ENCODE measurements around the gene PPP2R5C. TPM values are rescaled to one million over a fixed set of nuclear protein-coding genes. Genes with fewer than 3 reads are reported as not detected.

PPP2R5C gene
- total RNA-seq, 1 experiment from 2014 or later = 93.0 TPM

GRCh38 chr14:101851183-101851582 lies 89.7 kb downstream of the PPP2R5C start:
- H4K20me1 ChIP-seq (ENCODE audit: control insufficient read depth, insufficient read depth, insufficient read length) = no peaks in the 10 kb centered on the region
- H3K4me1 ChIP-seq (ENCODE audit: insufficient read depth, low read length) = no peaks in the 10 kb centered on the region
- H3K9me3 ChIP-seq (ENCODE audit: control insufficient read depth, low read depth, low read length) = no peaks in the 10 kb centered on the region
- no CpG with 5 or more reads among the region's 3 CpGs for WGBS (ENCODE audit: extremely low coverage, insufficient read length, low lambda C conversion rate)
- Mint-ChIP-seq H3K4me1 (peaks cover 4 to 11% of the 10 kb centered on the region in 2 experiments), H3K9me3 (no peaks in the 10 kb centered on the region), H3K27me3 (ENCODE audit: low read depth) (no peaks in the 10 kb centered on the region), H3K4me3 (no peak overlapping the region), H3K27ac (no peak overlapping the region), H3K36me3 (ENCODE audit: insufficient read depth in 1 of 3, low read depth in 3 of 3) (no peaks in the 10 kb centered on the region)
- no peak overlapping the region for H3K4me2 ChIP-seq (ENCODE audit: insufficient read depth, insufficient read length, low read length)
- H3K23ac ChIP-seq (ENCODE audit: insufficient read length, low read depth, low read length) = no peak overlapping the region
- H2BK120ac ChIP-seq (ENCODE audit: low read depth, low read length, poor library complexity, severe bottlenecking) = no peak overlapping the region
- no peak for TF ChIP-seq CTCF (conservative IDR thresholded peaks at IDR 0.05)
- no peak overlapping the region for H2AFZ ChIP-seq (ENCODE audit: low read length)
- no peak overlapping the region for H3K4ac ChIP-seq (ENCODE audit: low read depth, low read length)
- no peak overlapping the region for H4K5ac ChIP-seq (ENCODE audit: insufficient read length, low read depth, low read length)
- H2BK5ac ChIP-seq (ENCODE audit: insufficient read length, low read length) = no peak overlapping the region
- H3T11ph ChIP-seq (ENCODE audit: low read length) = no peak overlapping the region
- no peak overlapping the region for H4K91ac ChIP-seq (ENCODE audit: insufficient read length, low read depth, low read length)
- no peaks in the 10 kb centered on the region; the same call in 1 of the 2 replicates for H3K79me2 ChIP-seq (ENCODE audit: insufficient read depth, low read length)
- H2BK15ac ChIP-seq (ENCODE audit: low read depth, low read length) = no peak overlapping the region
- peaks cover 9% of the 10 kb centered on the region for H3K79me1 ChIP-seq (ENCODE audit: insufficient read depth, low read depth, low read length, poor library complexity, severe bottlenecking)
- H3K23me2 ChIP-seq (ENCODE audit: insufficient read length, low read depth, low read length, poor library complexity, severe bottlenecking) = no peaks in the 10 kb centered on the region
- no peak overlapping the region for H2BK20ac ChIP-seq (ENCODE audit: low read depth, low read length, poor library complexity, severe bottlenecking)
- H3K14ac ChIP-seq (ENCODE audit: insufficient read depth, low read length) = no peak overlapping the region
- H3K9ac ChIP-seq (ENCODE audit: extremely low read depth, insufficient read length, low read length) = no peak overlapping the region
- no peak overlapping the region for H3K27ac ChIP-seq (ENCODE audit: insufficient read length, low read depth, low read length)
- H3K18ac ChIP-seq (ENCODE audit: insufficient read length, low read depth, low read length) = no peak overlapping the region
- no peak overlapping the region for H2BK12ac ChIP-seq (ENCODE audit: insufficient read length, low read depth, low read length)
- H3K27me3 ChIP-seq (ENCODE audit: insufficient read depth, low read length) = no peaks in the 10 kb centered on the region
- no peak overlapping the region for H2AK5ac ChIP-seq (ENCODE audit: insufficient read length, low read length)
- DNase-seq = no peak
- H3K56ac ChIP-seq (ENCODE audit: insufficient read length, low read depth, low read length) = no peak overlapping the region
- H4K8ac ChIP-seq (replicated peaks; ENCODE audit: insufficient read length, low read depth, low read length) = no peak overlapping the region
